Progenitor cell of endocrine pancreas (in vitro differentiated cells): Measurements from ENCODE around the gene SAMMSON. TPM values are rescaled to one million over a fixed set of nuclear protein-coding genes. Genes with fewer than 3 reads are reported as not detected.

Experiments
- DNase-seq: peaks from one replicate; pipeline ENCODE4 v3.0.0; 2021; ENCODE audit warnings: low spot score; ENCODE audit not compliant: unreplicated experiment
- H3K27ac Mint-ChIP-seq: 2 replicates; pipeline ENCODE4 v1.8.0; 2021; ENCODE audit warnings: mild to moderate bottlenecking, moderate library complexity, mixed read lengths
- H3K27me3 Mint-ChIP-seq: 2 replicates; pipeline ENCODE4 v1.8.0; 2021; ENCODE audit warnings: mixed read lengths
- H3K36me3 Mint-ChIP-seq: 2 replicates; pipeline ENCODE4 v1.8.0; 2022; ENCODE audit warnings: mixed read lengths; ENCODE audit not compliant: insufficient read depth
- H3K4me1 Mint-ChIP-seq: 2 replicates; pipeline ENCODE4 v1.8.0; 2021; ENCODE audit warnings: low read depth, mixed read lengths
- H3K4me3 Mint-ChIP-seq: 2 replicates; pipeline ENCODE4 v1.8.0; 2021; ENCODE audit warnings: low read depth, mild to moderate bottlenecking, moderate library complexity, mixed read lengths
- H3K9me3 Mint-ChIP-seq: 2 replicates; pipeline ENCODE4 v1.8.0; 2021; ENCODE audit warnings: low read depth, mixed read lengths
- CTCF ChIP-seq: fragments of 200-600 bp; sonication (generic); IDR thresholded peaks from one replicate; pipeline ENCODE4 v1.5.0; 2021; ENCODE audit warnings: antibody characterized with exemption, mild to moderate bottlenecking; ENCODE audit not compliant: unreplicated experiment
- total RNA-seq: library from RNA; stranded (reverse); gene quantifications from 2 replicates; pipeline ENCODE4 v1.2.1, GENCODE V29; 2021

SAMMSON gene
- total RNA-seq, 1 donor from 2014 or later = 0.17 TPM

GRCh38 chr3:70038693-70039092, 39.2 kb downstream of the SAMMSON start:
- Mint-ChIP-seq H3K4me1 (no peaks in the 10 kb centered on the region), H3K9me3 (peaks cover 3% of the 10 kb centered on the region), H3K27ac (no peak overlapping the region), H3K36me3 (no peaks in the 10 kb centered on the region), H3K4me3 (no peak overlapping the region), H3K27me3 (no peaks in the 10 kb centered on the region)
- no peak for DNase-seq
- TF ChIP-seq CTCF = no peak

GRCh38 chr3:70040386-70040785, 40.9 kb downstream of the SAMMSON start:
- Mint-ChIP-seq H3K36me3 (no peaks in the 10 kb centered on the region), H3K27ac (no peak overlapping the region), H3K4me1 (no peaks in the 10 kb centered on the region), H3K4me3 (no peak overlapping the region), H3K27me3 (no peaks in the 10 kb centered on the region), H3K9me3 (peaks cover 3% of the 10 kb centered on the region)
- TF ChIP-seq CTCF = no peak
- DNase-seq = no peak

GRCh38 chr3:70042641-70043040, 43.1 kb downstream of the SAMMSON start:
- Mint-ChIP-seq H3K4me3 (no peak overlapping the region), H3K27ac (no peak overlapping the region), H3K9me3 (peaks cover 3% of the 10 kb centered on the region), H3K4me1 (no peaks in the 10 kb centered on the region), H3K36me3 (no peaks in the 10 kb centered on the region), H3K27me3 (no peaks in the 10 kb centered on the region)
- DNase-seq = no peak
- TF ChIP-seq CTCF = no peak

GRCh38 chr3:70049761-70050160, 50.2 kb downstream of the SAMMSON start:
- Mint-ChIP-seq H3K27ac (no peak overlapping the region), H3K9me3 (no peaks in the 10 kb centered on the region), H3K4me1 (no peaks in the 10 kb centered on the region), H3K27me3 (peaks cover 3% of the 10 kb centered on the region), H3K36me3 (no peaks in the 10 kb centered on the region), H3K4me3 (no peak overlapping the region)
- TF ChIP-seq CTCF = no peak
- no peak for DNase-seq

- H3K36me3 Mint-ChIP-seq = no peaks in the 10 kb centered on the region
- no peaks in the 10 kb centered on the region for H3K9me3 Mint-ChIP-seq
- no peak for DNase-seq
- H3K4me1 Mint-ChIP-seq = peaks cover 4% of the 10 kb centered on the region
- no peak overlapping the region for H3K4me3 Mint-ChIP-seq
- H3K27me3 Mint-ChIP-seq = peaks cover 5% of the 10 kb centered on the region
- H3K27ac Mint-ChIP-seq = no peak overlapping the region
- TF ChIP-seq CTCF = no peak
Measured at GRCh38 chr3:70053293-70053692, 53.8 kb downstream of the SAMMSON start.

GRCh38 chr3:70056081-70056480, 56.5 kb downstream of the SAMMSON start:
- H3K27ac Mint-ChIP-seq = no peak overlapping the region
- peaks cover 5% of the 10 kb centered on the region for H3K27me3 Mint-ChIP-seq
- no peaks in the 10 kb centered on the region for H3K9me3 Mint-ChIP-seq
- H3K4me1 Mint-ChIP-seq = peaks cover 4% of the 10 kb centered on the region
- no peaks in the 10 kb centered on the region for H3K36me3 Mint-ChIP-seq
- TF ChIP-seq CTCF = no peak
- no peak overlapping the region for H3K4me3 Mint-ChIP-seq
- no peak for DNase-seq
